HG02943 (cell line): ENCODE measurements around the gene MASP2.
"Not testable (repeated sequence)": the region's sequence is repeated elsewhere in the genome, so short reads cannot be mapped to it uniquely, and the experiment has no call there.

Experiments
- ATAC-seq: cut with Tn5 transposase; IDR thresholded peaks from one replicate; pipeline ENCODE4 v1.9.1; 2021; ENCODE audit warnings: mild to moderate bottlenecking, low read depth, moderate library complexity; ENCODE audit not compliant: unreplicated experiment

Gene MASP2

GRCh38 chr1:11046625-11047365, at the start of gene MASP2:
Gene MASP2 (minus strand): TSS chr1:11047239. CDS start chr1:11047207, 32 bp downstream.
- no peak for ATAC-seq

DNA sequence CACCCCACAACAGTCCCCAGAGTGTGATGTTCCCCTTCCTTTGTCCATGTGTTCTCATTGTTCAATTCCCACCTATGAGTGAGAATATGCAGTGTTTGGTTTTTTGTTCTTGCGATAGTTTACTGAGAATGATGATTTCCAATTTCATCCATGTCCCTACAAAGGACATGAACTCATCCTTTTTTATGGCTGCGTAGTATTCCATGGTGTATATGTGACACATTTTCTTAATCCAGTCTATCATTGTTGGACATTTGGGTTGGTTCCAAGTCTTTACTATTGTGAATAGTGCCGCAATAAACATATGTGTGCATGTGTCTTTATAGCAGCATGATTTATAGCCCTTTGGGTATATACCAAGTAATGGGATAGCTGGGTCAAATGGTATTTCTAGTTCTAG, 36.7 kb upstream of the MASP2 start:
- ATAC-seq = not testable (repeated sequence)

DNA sequence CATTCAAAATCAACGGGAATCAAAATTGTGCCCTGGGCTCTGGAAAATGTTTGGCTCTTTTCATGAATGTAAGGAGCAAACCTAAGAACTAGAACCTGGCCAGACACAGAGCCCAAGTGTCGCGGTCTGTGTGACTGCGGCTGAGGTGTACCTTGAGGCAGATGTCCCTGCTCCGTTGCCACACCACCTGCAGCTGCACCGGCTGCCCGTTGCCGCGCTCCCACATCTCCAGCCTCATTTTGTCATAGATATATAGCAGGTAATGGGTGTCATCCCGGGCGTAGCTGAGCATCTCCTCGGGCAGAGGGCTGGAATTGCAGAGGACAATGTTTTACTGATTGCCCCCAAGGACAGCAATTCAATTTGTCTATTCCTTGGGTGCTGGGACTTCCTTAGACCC, 33.9 kb upstream of the MASP2 start:
- no peak for ATAC-seq

DNA sequence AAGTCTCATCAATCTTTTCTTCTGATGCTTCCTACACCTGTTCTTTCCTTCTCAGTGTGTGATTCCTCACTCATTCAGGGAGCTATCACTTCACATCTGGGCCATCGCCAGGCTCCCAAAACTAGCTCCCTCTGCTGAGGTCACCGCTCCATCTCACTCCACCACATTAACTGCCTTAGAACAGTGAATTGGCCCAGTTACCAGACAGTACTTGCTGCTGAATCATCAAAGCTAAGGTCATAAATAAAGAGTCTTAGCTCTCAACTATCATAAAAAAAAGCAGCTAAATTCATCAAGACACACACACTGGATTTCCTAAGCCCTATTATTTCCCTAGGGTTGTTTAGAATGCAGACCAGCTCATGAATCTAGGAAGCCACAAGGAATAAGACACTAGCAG, 31.6 kb upstream of the MASP2 start:
- ATAC-seq = no peak

DNA sequence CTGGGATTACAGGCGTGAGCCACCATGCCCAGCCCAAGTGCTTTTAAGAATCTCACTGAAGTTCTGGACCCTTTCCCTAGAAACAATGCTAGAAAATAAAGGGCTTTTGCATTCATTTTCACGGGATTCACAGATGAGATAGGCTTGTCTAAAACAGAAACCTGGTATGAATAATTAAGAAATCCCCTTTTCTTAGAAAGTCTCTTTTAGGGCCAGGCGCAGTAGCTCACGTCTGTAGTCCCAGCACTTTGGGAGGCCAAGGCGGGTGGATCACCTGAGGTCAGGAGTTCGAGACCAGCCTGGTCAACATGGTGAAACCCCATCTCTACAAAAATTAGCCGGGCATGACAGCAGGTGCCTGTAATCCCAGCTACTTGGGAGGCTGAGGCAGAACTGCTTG, 26.4 kb upstream of the MASP2 start:
- ATAC-seq = not testable (repeated sequence)

DNA sequence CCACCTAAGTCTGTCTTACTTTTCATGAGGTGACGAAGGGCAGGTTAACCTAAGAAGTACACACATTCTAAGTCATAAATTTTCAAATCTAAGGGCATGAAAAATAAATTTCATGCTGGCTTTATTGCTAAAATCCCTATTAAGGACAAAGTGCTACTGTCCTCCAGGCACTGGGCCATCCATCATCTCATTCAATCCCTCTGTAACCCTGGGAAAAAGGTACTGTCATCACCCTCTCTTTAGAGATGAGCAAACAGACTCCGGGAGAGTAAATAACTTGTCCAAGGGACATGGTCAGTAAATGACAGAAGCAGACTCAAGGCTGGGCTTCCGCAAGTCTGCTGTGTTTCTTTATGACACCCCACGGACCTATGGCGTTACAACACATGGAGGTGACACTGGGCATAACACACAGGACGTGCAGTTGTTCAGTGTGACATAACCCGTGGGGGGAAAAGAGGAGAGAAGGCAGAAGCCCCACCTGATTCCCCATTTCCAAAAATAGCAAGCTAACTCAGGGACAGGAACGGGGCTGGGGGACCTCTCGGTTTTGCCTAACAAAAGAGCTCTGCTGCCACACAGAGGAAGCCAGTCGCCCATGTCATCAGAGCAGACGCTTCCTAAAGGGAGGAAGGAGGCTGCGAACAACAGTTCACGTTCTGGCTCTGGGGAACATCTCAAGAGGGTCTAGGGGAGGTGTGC, 25.3 kb upstream of the MASP2 start:
- no peak for ATAC-seq

GRCh38 chr1:11071463-11072215, 24.6 kb upstream of the MASP2 start:
- ATAC-seq = no peak

DNA sequence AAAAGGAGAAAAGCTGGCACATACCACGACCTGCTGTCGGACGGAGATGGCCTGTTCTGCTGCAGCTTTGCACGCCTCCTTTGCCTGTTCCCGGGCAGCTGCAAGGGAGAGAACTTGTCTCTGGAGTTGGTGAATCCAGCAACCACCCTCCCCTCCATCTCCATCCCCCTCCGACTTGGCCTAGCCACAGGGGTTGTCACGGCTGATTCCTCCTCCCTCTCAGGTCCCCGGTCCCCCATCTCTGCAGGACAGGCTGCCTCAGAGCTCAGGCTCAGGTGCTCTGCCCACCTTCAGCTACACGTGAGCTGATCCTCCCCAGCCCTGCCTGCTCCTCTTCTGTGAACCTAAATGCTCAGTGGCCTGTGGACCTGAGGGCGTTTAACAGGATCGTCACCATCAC, 23.8 kb upstream of the MASP2 start:
- ATAC-seq = no peak

- no peak for ATAC-seq
Observed at GRCh38 chr1:11068600-11069473, 21.8 kb upstream of the MASP2 start.

GRCh38 chr1:11067716-11068599, 20.9 kb upstream of the MASP2 start:
- ATAC-seq = no peak

DNA sequence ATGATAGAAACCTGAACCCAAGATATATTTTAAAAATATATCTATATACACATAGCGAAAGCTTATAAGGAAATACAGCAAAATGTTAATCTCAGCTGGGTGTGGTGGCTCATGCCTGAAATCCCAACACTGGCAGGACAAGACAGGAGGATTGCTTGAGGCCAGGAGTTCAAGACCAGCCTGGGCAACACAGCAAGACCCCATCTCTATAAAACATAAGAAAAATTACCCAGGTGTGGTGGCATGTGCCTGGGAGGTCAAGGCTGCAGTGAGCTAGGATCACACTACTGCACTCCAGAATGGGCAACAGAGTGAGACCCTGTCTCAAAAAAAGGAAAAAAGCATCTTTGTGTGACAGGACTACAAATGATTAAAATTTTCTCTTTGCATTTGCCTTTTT, 18.8 kb upstream of the MASP2 start:
- no peak for ATAC-seq

DNA sequence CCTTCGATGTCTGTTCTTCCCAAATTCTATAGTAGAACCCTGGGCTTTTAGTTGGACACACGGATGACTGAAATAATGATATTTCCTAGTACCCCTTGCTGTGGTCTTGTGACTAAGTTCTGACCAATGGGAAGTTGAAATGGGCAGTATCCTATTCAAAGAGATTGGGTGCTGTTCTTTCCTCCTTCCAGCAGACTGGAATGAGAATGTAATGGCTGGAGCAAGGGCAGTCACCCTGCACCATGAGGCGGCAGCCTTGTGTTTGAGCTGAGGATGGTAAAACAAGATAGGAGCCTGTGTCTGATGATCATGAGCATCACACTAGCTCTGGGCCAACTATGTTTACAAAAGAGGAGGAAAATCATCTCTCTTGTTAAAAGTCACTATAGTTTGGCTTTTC, 17.9 kb upstream of the MASP2 start:
- no peak for ATAC-seq

DNA sequence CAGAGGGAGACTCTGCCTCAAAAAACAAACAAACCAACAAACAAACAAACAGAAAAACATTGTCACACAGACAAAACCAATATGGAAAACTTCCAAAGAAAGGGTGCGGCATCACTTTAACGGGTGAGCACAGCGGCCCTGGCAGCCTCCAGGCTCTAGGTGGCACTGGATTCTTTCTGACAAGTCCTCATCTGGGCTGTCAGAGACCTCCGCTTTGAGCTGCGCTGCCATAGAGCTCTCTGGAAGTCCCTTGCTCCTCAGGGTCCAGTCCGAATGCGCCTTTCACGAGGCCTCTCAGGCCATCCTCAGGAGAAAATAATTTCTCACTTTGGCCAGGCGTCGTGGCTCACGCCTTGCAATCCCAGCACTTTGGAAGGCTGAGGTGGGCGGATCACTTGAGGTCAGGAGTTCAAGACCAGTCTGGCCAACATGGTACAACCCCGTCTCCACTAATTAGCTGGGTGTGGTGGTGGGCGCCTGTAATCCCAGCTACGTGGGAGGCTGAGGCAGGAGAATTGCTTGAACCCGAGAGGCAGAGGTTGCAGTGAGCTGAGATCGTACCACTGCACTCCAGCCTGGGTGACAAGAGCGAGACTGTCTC, 17.0 kb upstream of the MASP2 start:
- not testable (repeated sequence) for ATAC-seq

DNA sequence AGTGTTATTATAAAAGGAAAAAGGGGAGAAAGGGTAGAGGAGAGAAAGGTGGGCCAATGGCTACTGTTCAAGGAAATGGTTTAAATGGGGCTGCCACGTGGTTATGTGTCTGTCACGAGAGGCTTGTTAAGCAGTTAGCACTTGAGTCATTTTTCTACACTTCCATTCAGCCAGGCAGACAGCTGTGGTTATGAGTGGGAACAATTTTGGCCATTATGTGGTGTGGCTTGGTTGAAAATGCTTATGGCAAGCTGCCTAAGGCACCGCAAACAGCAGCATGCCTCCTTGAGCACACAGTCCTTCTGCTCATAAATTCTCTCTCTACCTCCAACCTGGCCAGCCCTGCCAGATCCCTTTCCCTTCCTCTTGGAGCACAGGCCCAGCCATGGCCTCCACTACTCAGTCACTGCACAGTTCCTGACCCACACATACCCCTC, 15.9 kb upstream of the MASP2 start:
- ATAC-seq = no peak

DNA sequence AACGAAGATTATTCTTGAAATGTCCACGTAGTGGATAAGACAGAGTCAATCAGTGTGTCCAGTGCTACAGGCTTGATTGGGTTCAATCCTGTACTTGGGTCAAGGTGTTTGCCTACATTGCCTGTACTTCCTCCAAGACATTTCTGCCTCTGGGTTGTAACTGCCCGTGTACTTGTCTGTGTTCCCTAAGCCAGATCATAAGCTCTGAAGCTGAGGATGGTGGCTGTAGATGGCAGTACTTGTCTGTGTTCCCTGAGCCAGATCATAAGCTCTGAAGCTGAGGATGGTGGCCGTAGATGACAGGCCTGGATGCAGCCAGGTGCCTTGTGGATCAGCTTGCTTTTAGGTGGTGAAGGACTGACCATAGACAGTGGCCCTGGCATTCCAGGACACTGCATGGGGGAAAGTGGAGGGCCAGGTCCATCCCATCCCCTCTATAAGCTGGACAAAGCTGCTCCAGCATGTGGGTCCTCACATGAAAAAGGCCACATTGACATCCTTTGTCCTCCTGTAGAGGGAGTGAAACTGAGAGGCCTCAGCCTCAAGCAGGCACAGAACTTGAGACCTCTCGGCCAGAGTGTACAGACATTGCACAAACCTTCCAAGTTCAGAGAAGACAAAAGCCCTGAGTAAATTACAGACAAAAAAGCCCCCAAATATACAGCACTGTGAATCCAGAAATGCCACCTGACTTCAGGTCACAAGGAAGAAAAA, 14.8 kb upstream of the MASP2 start:
- no peak for ATAC-seq

- peak; percentile 83 for ATAC-seq
Observed at GRCh38 chr1:11059968-11060830, 13.2 kb upstream of the MASP2 start, which contains the start of gene SRM. Gene SRM (minus strand): TSS chr1:11060018. CDS start chr1:11059943, 75 bp downstream.
